K562 (cell line): ENCODE measurements around the gene PRRT1. TPM values are rescaled to one million over a fixed set of nuclear protein-coding genes. Genes with fewer than 3 reads are reported as not detected.
A peak's percentile ranks its signal among the peaks of the same experiment; 100 is the strongest.

Source experiments
- CCNT2 ChIP-seq: IDR thresholded peaks from 2 replicates; pipeline ENCODE4 v1.6.1; 2011; ENCODE audit warnings: borderline replicate concordance, low read depth, mild to moderate bottlenecking, moderate library complexity, mixed read lengths, low read length; ENCODE audit not compliant: insufficient read length; ENCODE audit errors: extremely low read depth
- CHD1 ChIP-seq: fragments of 200-600 bp; sonication (generic); IDR thresholded peaks from one replicate; pipeline ENCODE4 v1.6.1; 2012; ENCODE audit warnings: mild to moderate bottlenecking, moderate library complexity, low read length, inconsistent platforms
- GTF2A2 ChIP-seq: IDR thresholded peaks from 2 replicates; pipeline ENCODE4 v1.6.1; 2016; ENCODE audit warnings: mild to moderate bottlenecking, missing genetic modification characterization, missing compliant biosample characterization
- HMG20A ChIP-seq: fragments of 450-650 bp; formaldehyde crosslinking; conservative IDR thresholded peaks from 2 replicates; pipeline ENCODE4 v1.4.0; 2020; ENCODE audit warnings: mild to moderate bottlenecking, mixed read lengths
- HMGN3 ChIP-seq: IDR thresholded peaks from 2 replicates; pipeline ENCODE4 v1.6.1; 2011; ENCODE audit warnings: borderline replicate concordance, low read depth, mild to moderate bottlenecking, mixed read lengths, low read length; ENCODE audit not compliant: insufficient read length; ENCODE audit errors: extremely low read depth
- ILF3 ChIP-seq: fragments of 450-650 bp; IDR thresholded peaks from 2 replicates; pipeline ENCODE4 v1.6.1; 2018; ENCODE audit warnings: antibody characterized with exemption, mild to moderate bottlenecking, moderate library complexity, borderline replicate concordance
- KLF16 ChIP-seq: IDR thresholded peaks from 2 replicates; pipeline ENCODE4 v1.6.1; 2016; ENCODE audit warnings: antibody characterized with exemption
- LCOR ChIP-seq: sonication (generic); formaldehyde crosslinking; IDR thresholded peaks from 2 replicates; pipeline ENCODE4 v1.8.0; 2022; ENCODE audit warnings: mild to moderate bottlenecking, missing genetic modification reagents
- MXI1 ChIP-seq: IDR thresholded peaks from 2 replicates; pipeline ENCODE4 v1.6.1; 2011; ENCODE audit warnings: low read depth, mild to moderate bottlenecking, improper control_type of control experiment, low read length
- POLR2A ChIP-seq: fragments of 450-650 bp; conservative IDR thresholded peaks from 2 replicates; pipeline ENCODE4 v1.6.1; 2016
- RBM22 ChIP-seq: fragments of 200-400 bp; formaldehyde crosslinking; IDR thresholded peaks from 2 replicates; pipeline ENCODE4 v1.6.1; 2018; ENCODE audit warnings: low read length, low read depth; ENCODE audit not compliant: poor library complexity, severe bottlenecking
- SAFB ChIP-seq: fragments of 200-400 bp; formaldehyde crosslinking; IDR thresholded peaks from 2 replicates; pipeline ENCODE4 v1.6.1; 2017; ENCODE audit warnings: low read depth, low read length, borderline replicate concordance
- SAP30 ChIP-seq: fragments of 200-600 bp; sonication (generic); IDR thresholded peaks from 2 replicates; pipeline ENCODE4 v1.6.1; 2012; ENCODE audit warnings: borderline replicate concordance, low read depth, mild to moderate bottlenecking, moderate library complexity, low read length, control low read depth, inconsistent platforms; ENCODE audit not compliant: insufficient read depth, poor library complexity, severe bottlenecking
- SP2 ChIP-seq: IDR thresholded peaks from 2 replicates; pipeline ENCODE4 v1.6.1; 2011; ENCODE audit warnings: mild to moderate bottlenecking, low read depth, low read length, moderate library complexity; ENCODE audit not compliant: poor library complexity, severe bottlenecking; ENCODE audit errors: extremely low read depth
- TBL1XR1 ChIP-seq, 2 experiments: IDR thresholded peaks; 2 replicates each; pipeline ENCODE4 v1.6.1; 2012; ENCODE audit warnings: improper control_type of control experiment in 2 of 2, low read length in 2 of 2, mild to moderate bottlenecking in 1 of 2
- TEAD1 ChIP-seq, 2 experiments: fragments of 450-650 bp in 1 of 2; sonication (generic) in 1 of 2; formaldehyde crosslinking; IDR thresholded peaks; 2 replicates each; pipeline versions ENCODE4 v1.4.0 to v1.8.0; 2020 to 2022; ENCODE audit warnings: mild to moderate bottlenecking in 2 of 2, missing genetic modification reagents in 1 of 2
- THRAP3 ChIP-seq: fragments of 450-650 bp; IDR thresholded peaks from 2 replicates; pipeline ENCODE4 v1.6.1; 2016; ENCODE audit warnings: mild to moderate bottlenecking, inconsistent platforms, borderline replicate concordance
- TOE1 ChIP-seq, 2 experiments: fragments of 450-650 bp in 1 of 2; sonication (generic) in 1 of 2; formaldehyde crosslinking in 1 of 2; IDR thresholded peaks; 2 replicates each; pipeline versions ENCODE4 v1.7.1 to v1.8.0; 2016 to 2022; ENCODE audit warnings: borderline replicate concordance in 2 of 2, mild to moderate bottlenecking in 2 of 2, antibody characterized with exemption in 1 of 2, inconsistent platforms in 1 of 2, low read depth in 1 of 2, missing genetic modification reagents in 1 of 2, moderate library complexity in 1 of 2
- ZNF143 ChIP-seq: sonication (generic); formaldehyde crosslinking; IDR thresholded peaks from 2 replicates; pipeline ENCODE4 v1.9.0; 2022; ENCODE audit warnings: mild to moderate bottlenecking, missing genetic modification reagents
- ZNF274 ChIP-seq: IDR thresholded peaks from 2 replicates; pipeline ENCODE4 v1.6.1; 2011; ENCODE audit warnings: low read depth, mild to moderate bottlenecking, low read length, moderate library complexity, borderline replicate concordance
- ZNF354B ChIP-seq: fragments of 250-450 bp; sonication (Bioruptor Pico); IDR thresholded peaks from 2 replicates; pipeline ENCODE4 v1.4.0; 2020
- ZNF830 ChIP-seq: fragments of 250-450 bp; sonication (Bioruptor Pico); IDR thresholded peaks from 2 replicates; pipeline ENCODE4 v1.5.0; 2021; ENCODE audit warnings: mild to moderate bottlenecking
- polyA plus RNA-seq, 8 experiments: library from polyadenylated mRNA; depleted of rRNA in 4 of 8; stranded (reverse) in 5 of 8; unstranded in 3 of 8; fragments of >200 nt; fragmentation: Nextera tagmentation in 2 of 8; fragmentation: Illumina TruSeq in 1 of 8; extraction: Ambion mirVana in 2 of 8; extraction: Trizol in 1 of 8; gene quantifications; 2 replicates each; pipeline versions ENCODE4 v1.2.1 to v1.2.3, GENCODE V29; 2011 to 2014; ENCODE audit warnings: inconsistent platforms in 1 of 8, missing spikeins in 1 of 8
- total RNA-seq, 7 experiments: library from RNA; depleted of rRNA in 6 of 7; stranded (reverse); fragments of >200 nt in 6 of 7; fragmentation: Illumina TruSeq in 2 of 7; extraction: Trizol in 2 of 7; gene quantifications; 2 replicates each; pipeline versions ENCODE4 v1.2.1 to v1.2.3, GENCODE V29; 2011 to 2021; ENCODE audit warnings: low replicate concordance in 1 of 7
- TF ChIP-seq, protein P1 (sequence below): fragments of 250-450 bp; sonication (Bioruptor Pico); IDR thresholded peaks from 2 replicates; pipeline ENCODE4 v1.9.0; 2021; ENCODE audit warnings: mild to moderate bottlenecking
- TF ChIP-seq, protein P2 (sequence below): fragments of 250-450 bp; sonication (Bioruptor Pico); IDR thresholded peaks from 2 replicates; pipeline ENCODE4 v1.8.0; 2022; ENCODE audit warnings: moderate library complexity, mild to moderate bottlenecking, inconsistent platforms

Gene PRRT1
- total and polyA plus RNA-seq, 9 of the 15 experiments (the other 6 are each of a cell fraction or from before 2014, with no cell fraction given), result 0.14 to 3.5 (median 0.41) TPM

DNA sequence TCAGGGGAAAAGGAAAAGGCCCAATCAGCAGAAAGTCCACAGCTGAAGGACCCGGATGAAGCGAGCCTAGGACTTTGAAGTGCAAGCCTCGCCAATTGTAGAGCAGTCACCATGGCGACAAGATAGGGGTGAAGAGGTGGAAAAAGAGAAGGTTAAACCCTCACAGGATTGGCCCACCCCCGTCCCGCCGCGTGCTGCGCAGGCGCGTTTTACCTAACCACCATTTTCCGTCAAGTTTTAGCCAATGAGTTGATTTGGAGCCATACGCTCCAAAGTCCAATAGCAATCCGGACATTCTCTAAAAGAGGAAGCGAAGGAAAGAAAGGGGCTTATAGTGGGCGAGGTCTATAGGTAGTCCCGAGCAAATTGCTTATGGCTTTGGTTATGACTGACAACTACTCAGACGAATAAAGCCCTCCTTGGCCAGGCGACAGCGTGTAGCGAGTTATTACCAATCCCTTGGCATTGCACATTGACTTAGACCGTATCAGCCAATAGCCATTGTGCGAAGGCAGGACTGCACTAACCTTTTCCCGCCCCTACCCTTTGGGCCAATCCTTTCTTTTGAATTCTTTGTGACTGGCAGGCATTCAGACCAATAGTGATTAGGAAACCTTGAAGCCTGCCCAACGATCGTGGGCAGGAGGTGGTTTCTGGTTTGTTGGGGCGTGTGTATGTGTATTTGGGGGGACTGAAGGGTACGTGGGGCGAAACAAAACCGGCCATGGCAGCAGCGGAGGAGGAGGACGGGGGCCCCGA is 26.2 kb upstream of the PRRT1 start, which contains the start of gene RNF5 (continued):
- no peak for TF ChIP-seq SAFB
- no peak for TF ChIP-seq ZNF274
- no peak for TF ChIP-seq RBM22
- TF ChIP-seq TBL1XR1 (IDR thresholded peaks at IDR 0.05; ENCODE audit: low read length in 2 of 2), result peak in 1 of 2 experiments; percentile 4; a peak in 1 of 4 replicates
- TF ChIP-seq, protein P1, sequence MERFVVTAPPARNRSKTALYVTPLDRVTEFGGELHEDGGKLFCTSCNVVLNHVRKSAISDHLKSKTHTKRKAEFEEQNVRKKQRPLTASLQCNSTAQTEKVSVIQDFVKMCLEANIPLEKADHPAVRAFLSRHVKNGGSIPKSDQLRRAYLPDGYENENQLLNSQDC (CRISPR knock-in tag), result no peak
- TF ChIP-seq KLF16, result no peak
- TF ChIP-seq POLR2A, result peak; percentile 77
- no peak for TF ChIP-seq TEAD1 (CRISPR knock-in tag; IDR thresholded peaks at IDR 0.05)
- TF ChIP-seq ILF3, result no peak
- no peak for TF ChIP-seq TOE1 (IDR thresholded peaks at IDR 0.05; ENCODE audit: borderline replicate concordance)
- no peak for TF ChIP-seq TOE1 (CRISPR knock-in tag; IDR thresholded peaks at IDR 0.05; ENCODE audit: borderline replicate concordance, low read depth)
- TF ChIP-seq ZNF143 (CRISPR knock-in tag), result no peak
- no peak for TF ChIP-seq HMGN3
- TF ChIP-seq ZNF354B (CRISPR knock-in tag), result no peak
- peak; percentile 94 for TF ChIP-seq SP2
- no peak for TF ChIP-seq SAP30
- TF ChIP-seq MXI1, result peak; percentile 88
- no peak for TF ChIP-seq ZNF830 (CRISPR knock-in tag)
- peak; percentile 19 for TF ChIP-seq CHD1
- TF ChIP-seq LCOR (CRISPR knock-in tag), result no peak; the same call in 1 of the 2 replicates
- TF ChIP-seq THRAP3, result no peak
- no peak for TF ChIP-seq GTF2A2 (tag)
- no peak for TF ChIP-seq HMG20A (CRISPR knock-in tag)
- TF ChIP-seq, protein P2, sequence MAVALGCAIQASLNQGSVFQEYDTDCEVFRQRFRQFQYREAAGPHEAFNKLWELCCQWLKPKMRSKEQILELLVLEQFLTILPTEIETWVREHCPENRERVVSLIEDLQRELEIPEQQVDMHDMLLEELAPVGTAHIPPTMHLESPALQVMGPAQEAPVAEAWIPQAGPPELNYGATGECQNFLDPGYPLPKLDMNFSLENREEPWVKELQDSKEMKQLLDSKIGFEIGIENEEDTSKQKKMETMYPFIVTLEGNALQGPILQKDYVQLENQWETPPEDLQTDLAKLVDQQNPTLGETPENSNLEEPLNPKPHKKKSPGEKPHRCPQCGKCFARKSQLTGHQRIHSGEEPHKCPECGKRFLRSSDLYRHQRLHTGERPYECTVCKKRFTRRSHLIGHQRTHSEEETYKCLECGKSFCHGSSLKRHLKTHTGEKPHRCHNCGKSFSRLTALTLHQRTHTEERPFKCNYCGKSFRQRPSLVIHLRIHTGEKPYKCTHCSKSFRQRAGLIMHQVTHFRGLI (CRISPR knock-in tag), result no peak
- no peak for TF ChIP-seq CCNT2
